ENCODE measurements around the gene DNASE1L3.

Gene DNASE1L3

DNA sequence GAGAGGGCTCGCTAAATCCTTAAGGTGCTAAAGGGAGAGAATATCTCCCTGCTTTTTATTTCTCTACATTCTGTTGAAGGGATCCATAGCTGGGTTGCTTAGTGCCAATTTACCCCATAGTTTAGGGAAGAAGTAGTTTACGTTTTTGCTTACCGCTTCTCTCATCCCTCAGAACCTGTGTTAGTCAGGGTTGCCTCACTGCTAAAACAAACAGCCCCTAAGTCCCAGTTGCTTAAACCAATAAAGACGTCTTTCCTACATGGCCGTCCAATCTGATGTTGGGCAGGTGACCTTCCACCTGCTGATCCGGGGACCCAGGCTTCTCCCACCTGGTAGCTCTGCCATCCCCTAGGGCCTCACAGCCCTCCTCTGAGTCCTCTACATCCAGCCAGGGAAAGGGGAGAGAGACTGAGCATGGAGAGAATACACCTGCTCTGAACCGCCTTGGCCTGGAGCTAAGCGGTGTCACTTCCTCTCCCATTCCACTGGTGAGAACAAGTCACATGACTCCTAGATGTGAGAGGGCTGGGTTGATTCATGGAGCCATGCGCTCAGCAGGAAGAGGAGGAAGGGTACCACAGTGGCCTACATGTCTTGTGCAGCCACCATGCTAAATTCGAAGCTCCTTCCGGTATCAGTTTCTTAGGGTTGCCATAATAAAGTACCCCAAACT is 26.3 kb downstream of the DNASE1L3 start:
- no peak for DNase-seq (ENCODE audit: low read depth)
- no peak overlapping the region for H3K4me3 ChIP-seq (replicated peaks; ENCODE audit: low read depth, low read length)
- TF ChIP-seq, protein P1, sequence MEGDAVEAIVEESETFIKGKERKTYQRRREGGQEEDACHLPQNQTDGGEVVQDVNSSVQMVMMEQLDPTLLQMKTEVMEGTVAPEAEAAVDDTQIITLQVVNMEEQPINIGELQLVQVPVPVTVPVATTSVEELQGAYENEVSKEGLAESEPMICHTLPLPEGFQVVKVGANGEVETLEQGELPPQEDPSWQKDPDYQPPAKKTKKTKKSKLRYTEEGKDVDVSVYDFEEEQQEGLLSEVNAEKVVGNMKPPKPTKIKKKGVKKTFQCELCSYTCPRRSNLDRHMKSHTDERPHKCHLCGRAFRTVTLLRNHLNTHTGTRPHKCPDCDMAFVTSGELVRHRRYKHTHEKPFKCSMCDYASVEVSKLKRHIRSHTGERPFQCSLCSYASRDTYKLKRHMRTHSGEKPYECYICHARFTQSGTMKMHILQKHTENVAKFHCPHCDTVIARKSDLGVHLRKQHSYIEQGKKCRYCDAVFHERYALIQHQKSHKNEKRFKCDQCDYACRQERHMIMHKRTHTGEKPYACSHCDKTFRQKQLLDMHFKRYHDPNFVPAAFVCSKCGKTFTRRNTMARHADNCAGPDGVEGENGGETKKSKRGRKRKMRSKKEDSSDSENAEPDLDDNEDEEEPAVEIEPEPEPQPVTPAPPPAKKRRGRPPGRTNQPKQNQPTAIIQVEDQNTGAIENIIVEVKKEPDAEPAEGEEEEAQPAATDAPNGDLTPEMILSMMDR (IDR thresholded peaks at IDR 0.05; ENCODE audit: low read length, missing control alignments) = no peak

DNA sequence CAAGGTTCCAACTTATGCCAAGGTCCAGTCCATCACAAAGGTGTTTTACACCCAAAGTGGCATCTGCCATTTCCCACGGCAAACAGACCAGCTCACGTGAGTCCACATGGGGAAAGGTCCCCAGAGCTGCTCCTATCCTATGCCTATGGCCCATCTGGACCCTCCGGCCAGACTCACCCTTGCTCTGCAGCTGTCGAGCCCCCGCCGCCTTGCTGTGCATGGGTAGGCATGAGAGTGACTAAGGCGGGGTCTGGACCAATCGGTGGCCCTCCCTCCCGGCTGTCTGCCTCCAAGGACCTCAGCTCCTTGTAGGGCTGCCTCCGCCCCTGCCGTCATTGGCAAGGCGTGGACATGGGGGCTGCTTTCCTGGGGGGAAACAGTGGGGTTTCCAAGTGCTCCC is 26.9 kb downstream of the DNASE1L3 start:
- no peak overlapping the region for H3K4me3 ChIP-seq (replicated peaks; ENCODE audit: low read depth, low read length)
- no peak for DNase-seq (ENCODE audit: low read depth)
- TF ChIP-seq, protein P1 (IDR thresholded peaks at IDR 0.05; ENCODE audit: low read length, missing control alignments) = no peak

DNA sequence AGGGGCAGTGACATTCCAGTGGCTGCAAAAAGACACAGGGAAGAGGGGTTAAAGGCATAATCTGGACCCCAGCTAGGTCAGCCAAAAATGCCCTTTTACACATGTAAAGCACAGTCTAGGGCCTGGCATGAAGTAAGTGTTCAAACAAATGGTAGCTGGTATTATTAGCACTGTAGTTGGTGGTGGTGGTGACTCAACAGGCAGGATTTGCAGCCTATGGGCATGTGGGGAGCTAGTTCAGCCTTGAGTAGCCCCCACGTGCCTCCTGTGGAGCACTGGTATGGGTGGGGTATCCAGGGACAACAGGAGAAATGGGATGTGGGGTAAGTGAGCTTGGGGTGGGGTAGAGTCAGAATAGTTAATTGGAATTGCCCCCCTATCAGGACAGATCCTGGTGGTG is 27.6 kb downstream of the DNASE1L3 start:
- DNase-seq (ENCODE audit: low read depth) = no peak
- TF ChIP-seq, protein P1 (IDR thresholded peaks at IDR 0.05; ENCODE audit: low read length, missing control alignments) = no peak
- H3K4me3 ChIP-seq (replicated peaks; ENCODE audit: low read depth, low read length) = no peak overlapping the region

DNA sequence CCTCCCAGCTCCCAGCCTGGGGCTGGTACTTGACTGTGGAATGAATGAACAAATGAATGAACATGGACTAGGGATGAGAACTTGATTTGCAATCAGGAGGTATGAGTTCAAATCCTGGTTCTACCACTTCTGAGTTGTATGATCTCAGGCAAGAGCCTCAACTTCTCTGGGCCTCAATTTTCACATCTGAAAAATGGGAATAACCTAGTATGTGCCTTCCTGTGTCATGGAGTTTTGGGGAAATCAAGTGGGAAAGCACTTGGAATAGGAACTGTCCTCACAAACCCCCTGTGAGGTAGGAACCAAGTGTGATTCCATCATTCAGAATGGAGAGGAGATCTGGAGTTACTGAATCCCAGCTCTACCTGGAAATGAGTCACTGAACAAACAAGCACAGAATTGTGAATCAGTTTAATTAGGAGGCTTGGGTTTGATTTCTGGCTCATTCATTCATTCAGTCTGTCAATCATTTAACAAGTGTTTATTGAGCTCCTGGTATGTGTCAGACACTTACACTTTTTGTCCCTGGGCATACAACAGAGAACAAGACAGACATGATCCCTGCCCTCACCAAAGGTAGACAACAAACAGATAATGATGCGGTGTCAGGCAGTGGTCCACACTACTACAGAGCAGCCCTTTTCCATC is 29.7 kb downstream of the DNASE1L3 start:
- H3K4me3 ChIP-seq (replicated peaks; ENCODE audit: low read depth, low read length) = no peak overlapping the region
- no peak for DNase-seq (ENCODE audit: low read depth)
- TF ChIP-seq, protein P1 (IDR thresholded peaks at IDR 0.05; ENCODE audit: low read length, missing control alignments) = no peak

DNA sequence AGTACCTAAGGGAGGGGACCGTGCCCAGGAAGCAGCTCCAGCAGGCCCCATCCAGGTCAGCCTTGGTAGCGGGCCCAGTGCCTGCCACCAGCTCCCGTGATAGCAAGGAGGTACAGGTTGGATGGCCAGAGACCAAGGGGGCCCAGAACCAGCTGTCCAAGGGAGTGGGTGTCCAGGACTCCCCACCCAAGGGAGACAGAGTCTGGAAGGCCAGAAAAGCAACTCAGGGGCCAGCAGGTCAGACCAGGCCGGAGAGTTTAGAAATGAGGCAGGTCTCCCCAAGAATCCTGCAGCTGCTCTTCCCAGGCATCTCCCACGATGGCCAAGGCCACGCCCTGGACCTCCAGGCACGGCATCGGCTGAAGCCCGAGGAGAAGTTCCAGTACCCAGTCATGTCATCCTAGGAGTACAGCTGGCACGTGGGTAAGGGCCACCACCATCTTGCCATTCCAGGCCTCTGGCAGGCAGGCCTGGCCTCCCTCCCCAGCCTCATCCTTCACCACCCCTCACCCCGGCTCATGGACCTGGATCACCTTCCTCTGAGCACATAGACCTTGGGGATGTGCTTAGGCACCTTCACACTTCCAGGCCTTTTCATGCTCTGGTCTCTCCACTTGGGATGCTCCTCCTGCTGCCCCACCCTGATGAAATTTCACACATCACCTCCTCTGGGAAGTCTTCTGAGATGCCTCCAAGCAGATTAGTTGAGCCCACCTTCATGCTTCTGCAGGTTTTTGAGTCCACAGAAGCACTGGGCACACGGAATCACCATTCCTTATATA is 30.5 kb downstream of the DNASE1L3 start:
- H3K4me3 ChIP-seq (replicated peaks; ENCODE audit: low read depth, low read length) = no peak overlapping the region
- TF ChIP-seq, protein P1 (IDR thresholded peaks at IDR 0.05; ENCODE audit: low read length, missing control alignments) = no peak
- no peak for DNase-seq (ENCODE audit: low read depth)

DNA sequence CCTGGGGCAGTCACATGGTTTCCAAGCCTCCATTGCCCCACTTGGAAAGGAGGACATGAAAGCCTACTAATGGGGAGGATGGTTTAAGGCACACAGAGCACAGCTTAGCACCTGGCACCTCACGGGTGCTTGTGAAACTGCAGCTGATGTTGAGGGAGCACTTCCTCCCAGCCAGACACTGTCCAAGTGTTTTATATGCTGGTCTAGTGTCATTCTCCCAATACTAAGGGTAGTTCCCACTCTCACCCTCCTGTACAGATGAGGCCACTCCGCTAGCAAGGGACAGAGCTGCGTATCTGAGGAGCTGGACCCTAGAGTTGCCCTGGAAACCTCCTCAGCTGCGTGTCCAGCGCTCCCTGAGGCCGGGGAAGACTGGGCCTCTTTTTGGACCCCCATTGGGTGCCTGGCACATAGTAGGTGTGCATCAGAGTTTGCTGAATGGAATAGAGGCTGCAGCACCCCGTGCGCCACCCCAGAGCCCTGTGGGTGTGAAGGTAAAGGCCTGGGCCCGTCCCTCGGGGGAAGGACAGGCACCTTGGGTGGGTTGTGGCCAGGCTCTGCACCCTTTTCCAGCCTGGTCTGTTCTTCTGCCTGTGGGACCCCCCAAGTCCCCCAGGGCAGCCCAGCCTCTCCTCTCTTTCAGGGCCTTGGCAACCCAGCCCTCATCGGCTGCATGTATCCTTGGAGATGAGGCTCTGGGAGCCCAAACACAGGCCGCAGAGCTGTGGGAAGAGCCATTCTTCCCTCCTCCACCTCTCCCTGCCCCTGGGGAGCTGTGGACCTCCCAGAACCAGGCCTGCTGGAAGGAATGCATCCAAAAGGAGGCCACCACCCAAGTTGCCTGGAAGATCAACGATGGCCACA is 31.3 kb downstream of the DNASE1L3 start:
- DNase-seq (ENCODE audit: low read depth) = no peak
- TF ChIP-seq, protein P1 (IDR thresholded peaks at IDR 0.05; ENCODE audit: low read length, missing control alignments) = no peak
- H3K4me3 ChIP-seq (replicated peaks; ENCODE audit: low read depth, low read length) = no peak overlapping the region

Data from fibroblast of pulmonary artery (primary cell).